Neural cell (in vitro differentiated cells): ENCODE results near the gene SETD1A. TPM values are rescaled to one million over a fixed set of nuclear protein-coding genes. Genes with fewer than 3 reads are reported as not detected.

ENCODE experiments used
- H2AFZ ChIP-seq: fragments of 200-600, 300-800 bp; sonication (generic), shearing (Covaris generic); 2 replicates; pipeline ENCODE4 v1.6.0; 2014; ENCODE audit warnings: low read depth, mild to moderate bottlenecking, antibody characterized with exemption, low read length, moderate library complexity
- H3F3A ChIP-seq: fragments of 200-600 bp; shearing (Covaris generic); 2 replicates; pipeline ENCODE4 v1.6.1; 2016; ENCODE audit warnings: mild to moderate bottlenecking, moderate library complexity, mixed read lengths, antibody characterized with exemption, low read length; ENCODE audit not compliant: insufficient read depth, poor library complexity, severe bottlenecking
- H3K27ac ChIP-seq: fragments of 200-600, 300-800 bp; sonication (generic), shearing (Covaris generic); 2 replicates; pipeline ENCODE4 v1.5.1; 2014; ENCODE audit warnings: mild to moderate bottlenecking, low read length, moderate library complexity
- H3K27me3 ChIP-seq: fragments of 300-800, 200-600 bp; sonication (generic), shearing (Covaris generic); 2 replicates; pipeline ENCODE4 v1.6.0; 2014; ENCODE audit warnings: mild to moderate bottlenecking, low read depth, low read length, moderate library complexity; ENCODE audit not compliant: insufficient read depth
- H3K36me3 ChIP-seq: fragments of 300-800, 200-600 bp; sonication (generic), shearing (Covaris generic); 2 replicates; pipeline ENCODE4 v1.5.1; 2014; ENCODE audit warnings: mild to moderate bottlenecking, antibody characterized with exemption, low read length, moderate library complexity; ENCODE audit not compliant: insufficient read depth
- H3K4me2 ChIP-seq: fragments of 300-800, 200-600 bp; sonication (generic), shearing (Covaris generic); 2 replicates; pipeline ENCODE4 v1.6.0; 2014; ENCODE audit warnings: mild to moderate bottlenecking, low read length
- H3K4me3 ChIP-seq: fragments of 300-800, 200-600 bp; sonication (generic), shearing (Covaris generic); 2 replicates; pipeline ENCODE4 v1.5.1; 2014; ENCODE audit warnings: mild to moderate bottlenecking, low read length, moderate library complexity
- H3K79me2 ChIP-seq: fragments of 200-600 bp; shearing (Covaris generic); replicated peaks from 2 replicates; pipeline ENCODE4 v1.6.0; 2014; ENCODE audit warnings: mild to moderate bottlenecking, low read length, moderate library complexity; ENCODE audit not compliant: insufficient read depth
- H3K9ac ChIP-seq: fragments of 300-800, 200-600 bp; sonication (generic), shearing (Covaris generic); 2 replicates; pipeline ENCODE4 v1.6.1; 2016; ENCODE audit warnings: mild to moderate bottlenecking, low read length, mixed read lengths
- H3K9me2 ChIP-seq: fragments of 200-600 bp; shearing (Covaris generic); 2 replicates; pipeline ENCODE4 v1.6.1; 2016; ENCODE audit warnings: mild to moderate bottlenecking, low read length, mixed read lengths; ENCODE audit not compliant: insufficient read depth
- H3K9me3 ChIP-seq: fragments of 200-600, 300-800 bp; sonication (generic), shearing (Covaris generic); 2 replicates; pipeline ENCODE4 v1.6.1; 2016; ENCODE audit warnings: mild to moderate bottlenecking, mixed run types, low read length, moderate library complexity, mixed read lengths
- H4K20me1 ChIP-seq: fragments of 200-600 bp; shearing (Covaris generic); 2 replicates; pipeline ENCODE4 v1.6.1; 2016; ENCODE audit warnings: mild to moderate bottlenecking, mixed run types; ENCODE audit not compliant: insufficient read depth
- CTCF ChIP-seq: fragments of 450-650 bp; IDR thresholded peaks from 2 replicates; pipeline ENCODE4 v1.5.1; 2014; ENCODE audit warnings: antibody characterized with exemption, mild to moderate bottlenecking, moderate library complexity; ENCODE audit not compliant: poor library complexity, severe bottlenecking
- EP300 ChIP-seq: fragments of 450-650 bp; conservative IDR thresholded peaks from 2 replicates; pipeline ENCODE4 v1.6.1; 2014; ENCODE audit warnings: antibody characterized with exemption, mild to moderate bottlenecking, moderate library complexity; ENCODE audit not compliant: poor library complexity, severe bottlenecking
- EZH2 ChIP-seq: fragments of 200-600, 300-800 bp; shearing (Covaris generic), sonication (generic); IDR thresholded peaks from 2 replicates; pipeline ENCODE4 v1.6.1; 2014; ENCODE audit warnings: antibody characterized with exemption, low read length, borderline replicate concordance, mild to moderate bottlenecking; ENCODE audit not compliant: insufficient read depth, poor library complexity, severe bottlenecking
- MXI1 ChIP-seq: fragments of 450-650 bp; conservative IDR thresholded peaks from 2 replicates; pipeline ENCODE4 v1.6.1; 2014; ENCODE audit warnings: antibody characterized with exemption, mild to moderate bottlenecking; ENCODE audit not compliant: poor library complexity, severe bottlenecking
- POLR2AphosphoS5 ChIP-seq: IDR thresholded peaks from 2 replicates; pipeline ENCODE4 v1.6.1; 2012
- RAD21 ChIP-seq: fragments of 450-650 bp; conservative IDR thresholded peaks from 2 replicates; pipeline ENCODE4 v1.6.1; 2014; ENCODE audit warnings: antibody characterized with exemption, mild to moderate bottlenecking, moderate library complexity
- REST ChIP-seq: IDR thresholded peaks from 2 replicates; pipeline ENCODE4 v1.6.1; 2012; ENCODE audit warnings: borderline replicate concordance
- SMC3 ChIP-seq: fragments of 450-650 bp; conservative IDR thresholded peaks from 2 replicates; pipeline ENCODE4 v1.6.1; 2014; ENCODE audit warnings: antibody characterized with exemption, mild to moderate bottlenecking, moderate library complexity; ENCODE audit not compliant: poor library complexity
- TAF1 ChIP-seq: IDR thresholded peaks from 2 replicates; pipeline ENCODE4 v1.6.1; 2012; ENCODE audit warnings: low read depth
- polyA plus RNA-seq: library from polyadenylated mRNA; depleted of rRNA; stranded (reverse); fragments of >200 nt; gene quantifications from 2 replicates; pipeline ENCODE4 v1.2.3, GENCODE V29; 2014

The SETD1A gene
- polyA plus RNA-seq, 1 donor from 2014 or later: 1.4 TPM

GRCh38 chr16:30949650-30950515 is 7.7 kb upstream of the SETD1A start:
- H3K4me2 ChIP-seq: peak overlapping the region; percentile 90
- TF ChIP-seq EZH2 (no peak), POLR2AphosphoS5 (no peak)
- no peaks in the 10 kb centered on the region for H3K27me3 ChIP-seq
- peak overlapping the region; percentile 86 for H3K4me3 ChIP-seq
- no peaks in the 10 kb centered on the region for H3K36me3 ChIP-seq
- no peaks in the 10 kb centered on the region for H4K20me1 ChIP-seq
- peak overlapping the region; percentile 88 for H3K9ac ChIP-seq
- H3K9me2 ChIP-seq: no peaks in the 10 kb centered on the region
- H3K9me3 ChIP-seq: no peaks in the 10 kb centered on the region
- peak overlapping the region; percentile 92 for H3K27ac ChIP-seq
- peaks cover 4% of the 10 kb centered on the region for H3K79me2 ChIP-seq
- H3F3A ChIP-seq: no peaks in the 10 kb centered on the region
- H2AFZ ChIP-seq: no peak overlapping the region

- H2AFZ ChIP-seq: no peak overlapping the region
- no peaks in the 10 kb centered on the region for H3K9me3 ChIP-seq
- H4K20me1 ChIP-seq: no peaks in the 10 kb centered on the region
- peaks cover 4% of the 10 kb centered on the region for H3K79me2 ChIP-seq
- no peak for TF ChIP-seq EP300
- peak; percentile 5 for TF ChIP-seq POLR2AphosphoS5
- H3K4me2 ChIP-seq: no peak overlapping the region
- no peak overlapping the region for H3K27ac ChIP-seq
- no peaks in the 10 kb centered on the region for H3K27me3 ChIP-seq
- H3K36me3 ChIP-seq: no peaks in the 10 kb centered on the region
- no peaks in the 10 kb centered on the region for H3K9me2 ChIP-seq
- no peaks in the 10 kb centered on the region for H3F3A ChIP-seq
- peak overlapping the region; percentile 86 for H3K4me3 ChIP-seq
- peak overlapping the region; percentile 88 for H3K9ac ChIP-seq
Measured at GRCh38 chr16:30950516-30951065, 7.0 kb upstream of the SETD1A start.

GRCh38 chr16:30951193-30951592 is 6.4 kb upstream of the SETD1A start:
- Histone ChIP-seq H3K27me3 (no peaks in the 10 kb centered on the region), H3K9me2 (no peaks in the 10 kb centered on the region), H3F3A (no peaks in the 10 kb centered on the region), H3K9ac (no peak overlapping the region), H3K27ac (no peak overlapping the region), H3K79me2 (peaks cover 4% of the 10 kb centered on the region), H3K4me2 (no peak overlapping the region), H3K36me3 (no peaks in the 10 kb centered on the region), H4K20me1 (no peaks in the 10 kb centered on the region), H3K9me3 (no peaks in the 10 kb centered on the region), H2AFZ (no peak overlapping the region), H3K4me3 (no peak overlapping the region)
- no peak for TF ChIP-seq EP300
- no peak for TF ChIP-seq RAD21
- TF ChIP-seq MXI1: no peak
- TF ChIP-seq CTCF: no peak
- no peak for TF ChIP-seq EZH2
- TF ChIP-seq REST: no peak
- no peak for TF ChIP-seq SMC3
- no peak for TF ChIP-seq TAF1
- TF ChIP-seq POLR2AphosphoS5: no peak
